Vagina (tissue), 2 donors: ENCODE measurements around the gene PRSS48. TPM values are rescaled to one million over a fixed set of nuclear protein-coding genes. Genes with fewer than 3 reads are reported as not detected.
"Not testable (repeated sequence)": the region's sequence is repeated elsewhere in the genome, so short reads cannot be mapped to it uniquely, and the experiment has no call there.

Source experiments
- DNase-seq, 2 donors: peaks; one replicate each; pipeline ENCODE4 v3.0.0-alpha.2; 2017; ENCODE audit errors: extremely low spot score in 2 of 2
- H3K27ac ChIP-seq: fragments of 200-600 bp; sonication (generic); one replicate; pipeline ENCODE4 v1.5.1; 2019
- H3K27me3 ChIP-seq: fragments of 200-600 bp; sonication (generic); one replicate; pipeline ENCODE4 v1.5.1; 2019
- H3K36me3 ChIP-seq, 2 donors: fragments of 200-600 bp; sonication (generic); one replicate each; pipeline ENCODE4 v1.5.1; 2017 to 2019
- H3K4me1 ChIP-seq: fragments of 200-600 bp; sonication (generic); one replicate; pipeline ENCODE4 v1.5.1; 2019
- H3K4me3 ChIP-seq, 2 donors: fragments of 200-600 bp; sonication (generic); 1 replicate in 1 of 2; 2 replicates in 1 of 2; pipeline ENCODE4 v1.5.1; 2016 to 2019
- H3K9me3 ChIP-seq: fragments of 200-600 bp; sonication (generic); one replicate; pipeline ENCODE4 v1.5.1; 2019
- CTCF ChIP-seq, 3 experiments: fragments of 450-650 bp in 2 of 3; fragments of 200-600 bp in 1 of 3; sonication (generic) in 1 of 3; IDR thresholded peaks; one replicate each; pipeline ENCODE4 v1.5.1; 2017 to 2019; ENCODE audit warnings: antibody characterized with exemption in 3 of 3, mild to moderate bottlenecking in 2 of 3, moderate library complexity in 2 of 3
- POLR2A ChIP-seq, 2 donors: fragments of 450-650 bp; IDR thresholded peaks; one replicate each; pipeline ENCODE4 v1.6.1; 2017; ENCODE audit warnings: antibody characterized with exemption in 2 of 2, mild to moderate bottlenecking in 2 of 2, moderate library complexity in 2 of 2
- POLR2AphosphoS5 ChIP-seq, 2 donors: sonication (generic); formaldehyde crosslinking; IDR thresholded peaks; one replicate each; pipeline ENCODE4 v1.9.0; 2017; ENCODE audit warnings: antibody characterized with exemption in 2 of 2, mild to moderate bottlenecking in 2 of 2, low read depth in 1 of 2; ENCODE audit not compliant: insufficient read depth in 1 of 2
- intact Hi-C: fragments of 100-400 bp; cut with DNase I; formaldehyde crosslinking; loops from one replicate; pipeline ENCODE4 v1.15.1; 2023
- total RNA-seq: library from RNA; depleted of rRNA; stranded (reverse); fragments of >200 nt; gene quantifications from one replicate; pipeline ENCODE4 v1.2.3, GENCODE V29; 2016

PRSS48 gene
- total RNA-seq, 1 donor from 2014 or later, result not detected

DNA sequence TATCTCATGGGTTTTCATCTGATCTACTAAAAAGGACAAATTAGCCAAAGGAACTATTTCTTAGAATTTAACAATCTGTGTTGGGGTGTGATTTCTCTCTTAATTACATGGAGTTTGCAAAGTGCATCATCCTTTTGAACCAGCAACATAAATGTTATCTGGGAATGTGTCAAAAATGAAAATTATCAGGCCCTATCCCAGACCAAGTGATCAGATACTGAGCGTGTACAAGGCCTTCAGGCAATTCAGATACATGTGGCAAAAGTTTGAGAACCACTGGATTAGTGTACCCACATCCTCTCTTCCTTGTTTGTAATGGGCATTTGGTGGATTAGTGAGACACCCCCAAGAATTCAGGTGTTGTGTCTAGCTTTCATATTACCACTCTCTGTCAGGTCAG lies 44.6 kb downstream of the PRSS48 start:
- no peak overlapping the region for H3K27ac ChIP-seq
- no peaks in the 10 kb centered on the region for H3K9me3 ChIP-seq
- H3K4me1 ChIP-seq, result peaks cover 48% of the 10 kb centered on the region
- no peak for DNase-seq
- no peaks in the 10 kb centered on the region for H3K36me3 ChIP-seq
- no peaks in the 10 kb centered on the region for H3K27me3 ChIP-seq
- no peak overlapping the region for H3K4me3 ChIP-seq
- no peak for TF ChIP-seq POLR2A (IDR thresholded peaks at IDR 0.05)
- TF ChIP-seq POLR2AphosphoS5 (IDR thresholded peaks at IDR 0.05; ENCODE audit: insufficient read depth in 1 of 2, low read depth in 1 of 2), result no peak
- TF ChIP-seq CTCF (IDR thresholded peaks at IDR 0.05), result no peak
- intact Hi-C loops, result no loop called here

GRCh38 chr4:151322161-151322560 lies 45.2 kb downstream of the PRSS48 start:
- H3K27me3 ChIP-seq, H3K36me3 ChIP-seq, H3K9me3 ChIP-seq, intact Hi-C loops, DNase-seq, H3K4me3 ChIP-seq, H3K27ac ChIP-seq: not testable (repeated sequence)
- H3K4me1 ChIP-seq, result peaks cover 42% of the 10 kb centered on the region

GRCh38 chr4:151322570-151322969 lies 45.6 kb downstream of the PRSS48 start:
- H3K4me1 ChIP-seq, result peaks cover 38% of the 10 kb centered on the region
- H3K27me3 ChIP-seq, result no peaks in the 10 kb centered on the region
- no peak overlapping the region for H3K4me3 ChIP-seq
- H3K27ac ChIP-seq, result no peak overlapping the region
- no peaks in the 10 kb centered on the region for H3K9me3 ChIP-seq
- intact Hi-C loops, result no loop called here
- H3K36me3 ChIP-seq, result no peaks in the 10 kb centered on the region
- no peak for DNase-seq
- TF ChIP-seq CTCF (IDR thresholded peaks at IDR 0.05) (no peak), POLR2A (IDR thresholded peaks at IDR 0.05) (no peak), POLR2AphosphoS5 (IDR thresholded peaks at IDR 0.05; ENCODE audit: insufficient read depth in 1 of 2, low read depth in 1 of 2) (no peak)

- peak overlapping the region; percentile 65 to 82 for H3K4me3 ChIP-seq
- no peak for TF ChIP-seq CTCF (IDR thresholded peaks at IDR 0.05)
- TF ChIP-seq POLR2AphosphoS5 (IDR thresholded peaks at IDR 0.05; ENCODE audit: insufficient read depth in 1 of 2, low read depth in 1 of 2), result no peak
- TF ChIP-seq POLR2A (IDR thresholded peaks at IDR 0.05), result no peak
- no peaks in the 10 kb centered on the region for H3K9me3 ChIP-seq
- intact Hi-C loops, result no loop called here
- no peak for DNase-seq
- no peaks in the 10 kb centered on the region for H3K36me3 ChIP-seq
- no peaks in the 10 kb centered on the region for H3K27me3 ChIP-seq
- H3K4me1 ChIP-seq, result peaks cover 35% of the 10 kb centered on the region
- peak overlapping the region; percentile 87 for H3K27ac ChIP-seq
Observed at GRCh38 chr4:151323667-151324066, 46.7 kb downstream of the PRSS48 start.

- Histone ChIP-seq H3K27me3 (no peaks in the 10 kb centered on the region), H3K9me3 (no peaks in the 10 kb centered on the region), H3K27ac (peak overlapping the region; percentile 87), H3K4me3 (peak overlapping the region; percentile 65 to 82), H3K36me3 (no peaks in the 10 kb centered on the region), H3K4me1 (peaks cover 35% of the 10 kb centered on the region)
- no peak for TF ChIP-seq POLR2A (IDR thresholded peaks at IDR 0.05)
- no peak for DNase-seq
- intact Hi-C loops, result no loop called here
Observed at GRCh38 chr4:151324124-151324751, 47.3 kb downstream of the PRSS48 start.

DNA sequence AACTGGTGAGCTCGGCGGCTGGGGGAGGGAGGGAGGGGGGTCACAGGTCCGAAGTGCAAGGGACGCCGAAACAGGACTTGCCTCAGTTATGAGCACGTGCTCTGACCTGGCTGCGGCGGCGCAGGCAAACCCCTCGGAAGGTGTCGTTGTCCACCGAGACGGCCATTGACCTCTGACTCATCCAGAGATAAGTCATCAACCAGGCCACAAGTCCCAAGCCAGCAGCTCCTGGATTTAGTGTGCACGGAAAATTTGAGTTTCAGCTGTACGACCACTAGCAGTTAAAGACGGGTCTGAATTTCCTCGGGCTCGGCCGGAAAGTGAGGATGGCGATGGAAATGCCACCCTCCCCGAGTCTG lies 47.8 kb downstream of the PRSS48 start:
- Histone ChIP-seq H3K4me3 (peak overlapping the region; percentile 65 to 82), H3K36me3 (no peaks in the 10 kb centered on the region), H3K27ac (peak overlapping the region; percentile 87), H3K4me1 (peaks cover 35% of the 10 kb centered on the region), H3K9me3 (no peaks in the 10 kb centered on the region), H3K27me3 (no peaks in the 10 kb centered on the region)
- no peak for TF ChIP-seq POLR2AphosphoS5 (IDR thresholded peaks at IDR 0.05; ENCODE audit: insufficient read depth in 1 of 2, low read depth in 1 of 2)
- TF ChIP-seq POLR2A (IDR thresholded peaks at IDR 0.05), result no peak
- no peak for TF ChIP-seq CTCF (IDR thresholded peaks at IDR 0.05)
- peak in 1 of 2 donors; percentile 86 for DNase-seq
- intact Hi-C loops, result no loop called here
